HL-60 (cell line): ENCODE results near the gene ZNF667.
A peak's percentile ranks its signal among the peaks of the same experiment; 100 is the strongest.

Source experiments
- DNase-seq, 2 experiments: peaks; one replicate each; pipeline ENCODE4 v3.0.0-alpha.2; 2010 to 2020; ENCODE audit warnings: low read depth in 1 of 2, low spot score in 1 of 2
- H3K27ac ChIP-seq: fragments of 250-450 bp; sonication (Bioruptor Pico); replicated peaks from 2 replicates; pipeline ENCODE4 v1.5.1; 2020; ENCODE audit warnings: mild to moderate bottlenecking, moderate library complexity
- H3K27me3 ChIP-seq: fragments of 250-450 bp; sonication (Bioruptor Pico); 2 replicates; pipeline ENCODE4 v1.5.1; 2021; ENCODE audit warnings: mild to moderate bottlenecking, moderate library complexity; ENCODE audit not compliant: insufficient read depth, poor library complexity, severe bottlenecking
- H3K4me3 ChIP-seq: replicated peaks from 2 replicates; pipeline ENCODE4 v1.5.1; 2011; ENCODE audit warnings: mild to moderate bottlenecking, control low read depth, low read length; ENCODE audit not compliant: insufficient read depth
- CTCF ChIP-seq: IDR thresholded peaks from one replicate; pipeline ENCODE4 v1.5.1; 2011; ENCODE audit warnings: low read length, control low read depth, inconsistent platforms; ENCODE audit not compliant: insufficient read depth
- GABPA ChIP-seq: IDR thresholded peaks from 2 replicates; pipeline ENCODE4 v1.6.1; 2012; ENCODE audit warnings: low read depth
- POLR2AphosphoS5 ChIP-seq: IDR thresholded peaks from 2 replicates; pipeline ENCODE4 v1.6.1; 2012; ENCODE audit warnings: low read depth
- REST ChIP-seq: IDR thresholded peaks from 2 replicates; pipeline ENCODE4 v1.6.1; 2012; ENCODE audit warnings: low read depth; ENCODE audit not compliant: insufficient replicate concordance
- SPI1 ChIP-seq: IDR thresholded peaks from 2 replicates; pipeline ENCODE4 v1.6.1; 2012; ENCODE audit warnings: low read depth, mild to moderate bottlenecking, borderline replicate concordance

The ZNF667 gene

GRCh38 chr19:56477429-56478338 lies 539 bp upstream of the ZNF667 start:
- peak; percentile 92 to 96 for DNase-seq
- Histone ChIP-seq H3K27me3 (no peaks in the 10 kb centered on the region), H3K27ac (peak overlapping the region; percentile 86), H3K4me3 (peak overlapping the region; percentile 83)
- TF ChIP-seq GABPA: no peak
- peak; percentile 20; the same call in 1 of the 2 replicates for TF ChIP-seq POLR2AphosphoS5
- TF ChIP-seq CTCF: no peak
- no peak for TF ChIP-seq SPI1

GRCh38 chr19:56476093-56476492 lies 1.1 kb downstream of the ZNF667 start:
- Histone ChIP-seq H3K4me3 (no peak overlapping the region), H3K27me3 (no peaks in the 10 kb centered on the region), H3K27ac (peak overlapping the region; percentile 86)
- DNase-seq: no peak
- TF ChIP-seq REST (no peak), POLR2AphosphoS5 (no peak), GABPA (no peak), SPI1 (no peak), CTCF (no peak)

- TF ChIP-seq CTCF (no peak), GABPA (no peak), REST (no peak), SPI1 (no peak), POLR2AphosphoS5 (no peak)
- H3K27me3 ChIP-seq: no peaks in the 10 kb centered on the region
- H3K4me3 ChIP-seq: no peak overlapping the region
- no peak overlapping the region for H3K27ac ChIP-seq
- no peak for DNase-seq
Measured at GRCh38 chr19:56474308-56474707, 2.8 kb downstream of the ZNF667 start.
